ENCODE results near the gene PPIG.

The PPIG gene

DNA sequence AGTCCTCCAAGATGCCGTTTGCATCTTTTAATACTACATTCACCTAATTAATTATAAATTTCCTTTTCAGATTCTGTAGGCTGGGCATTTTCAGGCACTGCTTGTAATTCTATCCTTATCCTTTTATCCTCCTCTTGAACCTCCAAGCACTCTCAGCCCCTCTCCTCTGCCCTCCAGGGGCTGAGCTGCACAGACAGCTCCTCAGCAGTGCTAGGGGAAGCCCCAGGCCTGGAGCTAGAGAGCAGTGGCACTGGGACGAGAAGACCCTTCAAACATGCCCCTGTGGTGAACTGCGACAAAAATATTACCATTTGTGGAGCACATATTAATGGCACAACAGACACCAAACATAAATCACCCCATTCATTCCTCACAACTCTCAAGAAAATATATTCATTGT lies 77.1 kb downstream of the PPIG start:
- Histone ChIP-seq H3K79me2 (ENCODE audit: insufficient read depth, low read length) (no peaks in the 10 kb centered on the region), H3K36me3 (ENCODE audit: insufficient read depth, low read length) (no peaks in the 10 kb centered on the region), H3K9me3 (ENCODE audit: insufficient read depth, low read length, severe bottlenecking) (no peaks in the 10 kb centered on the region), H3K9ac (ENCODE audit: low read depth, low read length) (no peak overlapping the region), H3K4me1 (ENCODE audit: insufficient read depth, low read length) (no peaks in the 10 kb centered on the region), H3K4me3 (ENCODE audit: low read depth in 1 of 2, low read length in 2 of 2) (no peak overlapping the region), H3K4me2 (ENCODE audit: insufficient read depth, low read length) (no peak overlapping the region), H3K27ac (ENCODE audit: low read length) (no peak overlapping the region), H4K20me1 (ENCODE audit: insufficient read depth, low read length) (no peaks in the 10 kb centered on the region), H3K27me3 (ENCODE audit: insufficient read depth, low read length, poor library complexity) (peaks cover 2% of the 10 kb centered on the region), H2AFZ (ENCODE audit: low read depth, low read length) (no peak overlapping the region)
- no peak for TF ChIP-seq EZH2 (IDR thresholded peaks at IDR 0.05; ENCODE audit: borderline replicate concordance, low read depth, low read length, severe bottlenecking)
- TF ChIP-seq, protein P1, sequence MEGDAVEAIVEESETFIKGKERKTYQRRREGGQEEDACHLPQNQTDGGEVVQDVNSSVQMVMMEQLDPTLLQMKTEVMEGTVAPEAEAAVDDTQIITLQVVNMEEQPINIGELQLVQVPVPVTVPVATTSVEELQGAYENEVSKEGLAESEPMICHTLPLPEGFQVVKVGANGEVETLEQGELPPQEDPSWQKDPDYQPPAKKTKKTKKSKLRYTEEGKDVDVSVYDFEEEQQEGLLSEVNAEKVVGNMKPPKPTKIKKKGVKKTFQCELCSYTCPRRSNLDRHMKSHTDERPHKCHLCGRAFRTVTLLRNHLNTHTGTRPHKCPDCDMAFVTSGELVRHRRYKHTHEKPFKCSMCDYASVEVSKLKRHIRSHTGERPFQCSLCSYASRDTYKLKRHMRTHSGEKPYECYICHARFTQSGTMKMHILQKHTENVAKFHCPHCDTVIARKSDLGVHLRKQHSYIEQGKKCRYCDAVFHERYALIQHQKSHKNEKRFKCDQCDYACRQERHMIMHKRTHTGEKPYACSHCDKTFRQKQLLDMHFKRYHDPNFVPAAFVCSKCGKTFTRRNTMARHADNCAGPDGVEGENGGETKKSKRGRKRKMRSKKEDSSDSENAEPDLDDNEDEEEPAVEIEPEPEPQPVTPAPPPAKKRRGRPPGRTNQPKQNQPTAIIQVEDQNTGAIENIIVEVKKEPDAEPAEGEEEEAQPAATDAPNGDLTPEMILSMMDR (IDR thresholded peaks at IDR 0.05; ENCODE audit: borderline replicate concordance, extremely low read depth, low read length, poor library complexity, severe bottlenecking), result no peak
- DNase-seq (no peak), ATAC-seq (ENCODE audit: insufficient read depth, low read depth) (no peak)

DNA sequence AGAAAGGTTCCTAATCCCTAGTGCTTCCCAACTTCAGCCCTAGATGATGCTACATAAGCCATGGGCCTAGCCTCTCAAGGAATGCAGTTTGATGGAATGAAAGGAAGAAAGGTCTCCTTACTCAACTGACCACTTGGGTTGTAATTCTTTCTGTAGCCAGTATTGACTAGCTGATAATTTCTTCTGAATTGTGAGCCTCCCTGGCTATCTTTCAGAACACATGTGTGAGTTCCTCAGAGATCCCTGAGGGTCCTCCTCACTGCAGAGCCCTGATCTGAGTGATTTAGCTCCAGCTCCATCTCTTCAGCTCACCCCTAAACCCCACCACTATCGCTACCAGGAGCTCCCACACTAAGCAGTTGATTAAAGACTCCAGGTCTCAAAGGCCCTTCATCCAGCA lies 78.6 kb downstream of the PPIG start:
- Histone ChIP-seq H3K9ac (ENCODE audit: low read depth, low read length) (no peak overlapping the region), H4K20me1 (ENCODE audit: insufficient read depth, low read length) (no peaks in the 10 kb centered on the region), H3K27me3 (ENCODE audit: insufficient read depth, low read length, poor library complexity) (no peaks in the 10 kb centered on the region), H3K9me3 (ENCODE audit: insufficient read depth, low read length, severe bottlenecking) (no peaks in the 10 kb centered on the region), H3K27ac (ENCODE audit: low read length) (no peak overlapping the region), H3K36me3 (ENCODE audit: insufficient read depth, low read length) (no peaks in the 10 kb centered on the region), H3K4me1 (ENCODE audit: insufficient read depth, low read length) (no peaks in the 10 kb centered on the region), H2AFZ (ENCODE audit: low read depth, low read length) (no peak overlapping the region), H3K79me2 (ENCODE audit: insufficient read depth, low read length) (no peaks in the 10 kb centered on the region), H3K4me3 (ENCODE audit: low read depth in 1 of 2, low read length in 2 of 2) (no peak overlapping the region), H3K4me2 (ENCODE audit: insufficient read depth, low read length) (no peak overlapping the region)
- TF ChIP-seq EZH2 (IDR thresholded peaks at IDR 0.05; ENCODE audit: borderline replicate concordance, low read depth, low read length, severe bottlenecking), result no peak
- TF ChIP-seq, protein P1 (IDR thresholded peaks at IDR 0.05; ENCODE audit: borderline replicate concordance, extremely low read depth, low read length, poor library complexity, severe bottlenecking), result no peak
- DNase-seq (no peak), ATAC-seq (ENCODE audit: insufficient read depth, low read depth) (no peak)

DNA sequence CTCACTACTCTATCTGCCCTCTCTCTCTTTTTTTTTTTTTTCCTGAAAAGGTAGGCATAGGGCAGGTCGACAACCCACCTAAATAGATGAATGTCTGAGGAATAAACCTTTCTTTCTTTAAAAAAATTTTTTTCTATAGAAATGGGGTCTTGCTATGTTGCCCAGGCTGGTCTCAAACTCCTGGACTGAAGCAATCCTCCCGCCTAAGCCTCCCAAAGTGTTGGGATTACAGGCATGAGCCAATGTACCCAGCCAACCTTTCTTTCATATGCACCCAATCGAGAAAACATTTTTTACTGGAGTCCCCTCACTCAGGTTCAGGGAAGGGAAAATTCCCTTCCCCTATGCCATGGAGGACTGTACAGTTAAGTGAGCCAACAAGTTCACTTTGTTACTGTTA lies 79.1 kb downstream of the PPIG start:
- no peak overlapping the region for H3K27ac ChIP-seq (ENCODE audit: low read length)
- no peaks in the 10 kb centered on the region for H3K79me2 ChIP-seq (ENCODE audit: insufficient read depth, low read length)
- H3K27me3 ChIP-seq (ENCODE audit: insufficient read depth, low read length, poor library complexity), result no peaks in the 10 kb centered on the region
- H4K20me1 ChIP-seq (ENCODE audit: insufficient read depth, low read length), result no peaks in the 10 kb centered on the region
- H3K9ac ChIP-seq (ENCODE audit: low read depth, low read length), result no peak overlapping the region
- no peak for TF ChIP-seq EZH2 (IDR thresholded peaks at IDR 0.05; ENCODE audit: borderline replicate concordance, low read depth, low read length, severe bottlenecking)
- TF ChIP-seq, protein P1 (IDR thresholded peaks at IDR 0.05; ENCODE audit: borderline replicate concordance, extremely low read depth, low read length, poor library complexity, severe bottlenecking), result no peak
- H3K36me3 ChIP-seq (ENCODE audit: insufficient read depth, low read length), result no peaks in the 10 kb centered on the region
- H3K4me2 ChIP-seq (ENCODE audit: insufficient read depth, low read length), result no peak overlapping the region
- H3K4me3 ChIP-seq (ENCODE audit: low read depth in 1 of 2, low read length in 2 of 2), result no peak overlapping the region
- ATAC-seq (ENCODE audit: insufficient read depth, low read depth), result no peak
- DNase-seq, result no peak
- no peak overlapping the region for H2AFZ ChIP-seq (ENCODE audit: low read depth, low read length)
- H3K9me3 ChIP-seq (ENCODE audit: insufficient read depth, low read length, severe bottlenecking), result no peaks in the 10 kb centered on the region
- H3K4me1 ChIP-seq (ENCODE audit: insufficient read depth, low read length), result no peaks in the 10 kb centered on the region

DNA sequence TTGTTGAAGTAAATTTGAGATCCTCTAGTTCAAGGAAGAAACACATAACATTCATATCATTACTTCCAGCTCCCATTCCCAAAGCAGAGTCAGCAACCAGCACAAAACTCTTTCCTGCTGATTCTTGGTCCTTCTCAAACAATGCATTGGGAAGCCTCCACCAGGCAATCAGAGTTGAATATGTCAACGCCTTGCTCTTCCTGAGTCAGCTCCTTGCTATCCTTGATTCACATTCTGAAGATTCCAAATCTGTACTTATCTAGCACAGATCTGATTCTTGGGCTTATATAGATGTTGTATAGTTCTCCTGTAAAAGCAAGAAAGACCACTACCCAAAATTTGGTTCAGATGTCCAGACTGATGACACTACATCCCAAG lies 80.4 kb downstream of the PPIG start:
- no peak for ATAC-seq (ENCODE audit: insufficient read depth, low read depth)
- H4K20me1 ChIP-seq (ENCODE audit: insufficient read depth, low read length), result no peaks in the 10 kb centered on the region
- no peak overlapping the region for H3K9ac ChIP-seq (ENCODE audit: low read depth, low read length)
- H3K4me2 ChIP-seq (ENCODE audit: insufficient read depth, low read length), result no peak overlapping the region
- H3K9me3 ChIP-seq (ENCODE audit: insufficient read depth, low read length, severe bottlenecking), result no peaks in the 10 kb centered on the region
- H3K36me3 ChIP-seq (ENCODE audit: insufficient read depth, low read length), result no peaks in the 10 kb centered on the region
- no peak for TF ChIP-seq EZH2 (IDR thresholded peaks at IDR 0.05; ENCODE audit: borderline replicate concordance, low read depth, low read length, severe bottlenecking)
- TF ChIP-seq, protein P1 (IDR thresholded peaks at IDR 0.05; ENCODE audit: borderline replicate concordance, extremely low read depth, low read length, poor library complexity, severe bottlenecking), result no peak
- no peak overlapping the region for H3K27ac ChIP-seq (ENCODE audit: low read length)
- H3K4me3 ChIP-seq (ENCODE audit: low read depth in 1 of 2, low read length in 2 of 2), result no peak overlapping the region
- no peaks in the 10 kb centered on the region for H3K27me3 ChIP-seq (ENCODE audit: insufficient read depth, low read length, poor library complexity)
- H3K79me2 ChIP-seq (ENCODE audit: insufficient read depth, low read length), result no peaks in the 10 kb centered on the region
- DNase-seq, result no peak
- H2AFZ ChIP-seq (ENCODE audit: low read depth, low read length), result no peak overlapping the region
- H3K4me1 ChIP-seq (ENCODE audit: insufficient read depth, low read length), result no peaks in the 10 kb centered on the region
